GM20431 (cell line): ENCODE results near the gene LNP1.
"Not testable (repeated sequence)": the region's sequence is repeated elsewhere in the genome, so short reads cannot be mapped to it uniquely, and the experiment has no call there.

Source experiments
- in situ Hi-C: fragments of 300-500 bp; cut with MseI, MboI; formaldehyde crosslinking; loops from one replicate; pipeline ENCODE4 v1.15.0; 2020; ENCODE audit warnings: low sequenced_read_pairs; ENCODE audit not compliant: unreplicated experiment

LNP1 gene, protein sequence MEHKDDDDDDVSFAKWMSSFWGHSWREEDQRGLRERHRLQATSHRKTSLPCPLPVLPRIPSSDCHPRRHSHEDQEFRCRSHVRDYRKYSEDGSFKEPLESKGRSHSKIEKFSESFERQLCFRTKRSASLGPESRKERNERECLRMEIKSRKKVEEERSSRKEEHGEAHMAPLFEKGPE

DNA sequence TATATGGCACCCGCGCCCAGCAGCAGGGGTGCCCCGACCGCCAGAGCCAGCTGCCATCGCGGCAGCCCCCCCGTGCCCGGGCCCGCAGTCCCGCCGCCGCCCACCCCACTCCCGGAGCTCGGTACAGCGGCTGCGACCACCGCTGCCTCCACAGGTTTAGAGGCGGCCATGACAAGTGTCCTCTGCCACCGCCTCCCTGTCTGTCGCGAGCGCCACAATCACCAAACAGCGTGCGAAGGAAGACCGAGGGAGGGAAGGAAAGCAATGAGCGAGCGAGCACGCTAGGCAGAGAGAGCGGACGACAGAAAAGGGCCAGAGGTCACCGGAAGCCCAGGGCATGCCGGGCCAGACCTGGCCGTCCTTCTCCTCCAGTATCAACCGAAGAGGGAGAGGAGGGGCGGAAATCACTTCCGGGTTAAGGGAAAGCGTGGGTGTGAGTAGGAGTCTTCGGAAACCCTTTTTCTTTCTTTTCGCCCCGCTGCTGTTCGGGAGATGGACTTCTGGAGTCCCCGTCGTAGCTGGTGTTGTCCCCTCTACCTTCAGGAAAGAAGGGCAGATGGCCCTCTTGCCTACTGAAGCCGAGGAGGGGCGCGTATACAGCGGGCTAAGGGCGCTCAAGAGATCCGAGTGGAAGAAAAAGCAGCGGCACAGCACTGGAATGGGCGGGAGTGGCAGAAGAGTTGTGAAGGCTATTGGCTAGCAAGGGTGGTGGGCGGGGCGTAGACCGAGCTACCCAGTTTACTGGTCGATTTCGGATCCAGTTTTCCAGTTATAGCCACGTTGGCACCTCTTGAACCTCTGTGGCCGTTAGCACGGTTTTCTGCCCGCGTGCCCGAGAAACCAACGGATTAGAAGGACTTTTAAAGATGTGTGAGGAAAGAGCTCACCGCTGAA, at the start of gene LNP1, which contains the start of gene TOMM70:
Gene LNP1 (plus strand): TSS at position 760 of the 894 bp plus-strand sequence. CDS start 28,191 bp downstream, outside the sequence.
Gene TOMM70 (minus strand): TSS at position 310 of the 894 bp plus-strand sequence. CDS start 140 bp downstream, at position 170.
- in situ Hi-C loops, result no loop called here

DNA sequence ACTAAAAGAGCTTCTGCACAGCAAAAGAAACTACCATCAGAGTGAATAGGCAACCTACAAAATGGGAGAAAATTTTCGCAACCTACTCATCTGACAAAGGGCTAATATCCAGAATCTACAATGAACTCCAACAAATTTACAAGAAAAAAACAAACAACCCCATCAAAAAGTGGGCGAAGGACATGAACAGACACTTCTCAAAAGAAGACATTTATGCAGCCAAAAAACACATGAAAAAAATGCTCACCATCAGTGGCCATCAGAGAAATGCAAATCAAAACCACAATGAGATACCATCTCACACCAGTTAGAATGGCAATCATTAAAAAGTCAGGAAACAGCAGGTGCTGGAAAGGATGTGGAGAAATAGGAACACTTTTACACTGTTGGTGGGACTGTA, 49.6 kb upstream of the LNP1 start:
- in situ Hi-C loops, result not testable (repeated sequence)

DNA sequence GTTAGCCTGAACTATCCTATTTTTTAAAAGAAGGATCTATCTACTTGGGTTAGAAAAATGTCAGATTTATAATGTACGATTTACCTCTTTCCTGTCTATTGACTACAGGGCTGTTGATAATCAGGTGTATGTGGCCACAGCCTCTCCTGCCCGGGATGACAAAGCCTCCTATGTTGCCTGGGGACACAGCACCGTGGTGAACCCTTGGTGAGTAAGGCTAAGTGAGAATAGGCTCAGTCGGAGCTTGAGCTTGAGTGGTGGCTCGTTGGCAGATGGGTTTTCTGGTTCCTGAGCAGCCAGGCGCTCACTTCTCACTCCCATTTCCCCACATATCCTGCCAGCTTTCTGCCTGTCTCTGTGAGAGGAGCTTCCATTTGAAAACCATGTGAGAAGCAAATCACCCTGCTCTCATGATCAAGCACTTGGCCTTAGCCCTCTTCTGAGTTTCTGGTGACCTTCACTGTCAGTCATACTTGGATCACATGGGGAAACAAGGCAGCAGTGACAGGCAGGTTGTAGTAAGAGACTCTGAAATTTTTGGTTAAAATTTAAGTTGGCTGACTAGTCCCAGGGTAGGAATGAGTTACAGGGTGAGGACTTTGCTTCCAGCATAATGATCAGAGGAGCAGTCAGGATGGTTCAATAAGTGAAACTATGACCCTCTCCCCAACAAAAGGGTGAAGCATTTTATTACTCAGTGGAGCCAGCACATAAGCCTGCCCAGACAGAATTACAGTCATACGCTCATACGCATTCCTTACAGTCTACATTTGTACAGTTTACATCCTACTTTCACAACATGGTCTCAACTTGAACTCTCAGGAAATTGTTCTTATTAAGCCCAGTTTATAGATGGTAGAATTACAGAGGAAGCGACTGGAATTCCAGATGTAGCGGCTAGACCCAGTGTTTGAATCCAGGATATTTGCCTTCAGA, 48.8 kb upstream of the LNP1 start:
- in situ Hi-C loops, result no loop called here

DNA sequence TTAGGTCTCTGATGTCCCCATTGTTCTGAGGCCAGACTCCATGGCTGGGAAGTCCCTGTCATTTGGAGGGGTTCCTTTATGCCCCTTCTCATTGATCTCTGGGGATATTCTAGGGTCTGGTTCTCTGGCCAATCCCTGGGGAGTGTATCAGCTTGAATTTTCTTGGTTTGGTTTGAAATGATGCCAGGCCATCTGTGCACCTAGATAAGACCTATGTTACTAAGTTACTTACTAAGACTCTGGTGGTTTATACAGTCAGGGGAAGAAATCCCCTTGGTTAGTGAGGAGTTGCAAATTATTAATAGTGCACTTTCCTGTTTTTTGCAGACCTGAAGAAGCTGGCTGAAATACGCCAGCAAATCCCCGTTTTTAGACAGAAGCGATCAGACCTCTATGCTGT, 46.5 kb upstream of the LNP1 start:
- in situ Hi-C loops, result no loop called here

DNA sequence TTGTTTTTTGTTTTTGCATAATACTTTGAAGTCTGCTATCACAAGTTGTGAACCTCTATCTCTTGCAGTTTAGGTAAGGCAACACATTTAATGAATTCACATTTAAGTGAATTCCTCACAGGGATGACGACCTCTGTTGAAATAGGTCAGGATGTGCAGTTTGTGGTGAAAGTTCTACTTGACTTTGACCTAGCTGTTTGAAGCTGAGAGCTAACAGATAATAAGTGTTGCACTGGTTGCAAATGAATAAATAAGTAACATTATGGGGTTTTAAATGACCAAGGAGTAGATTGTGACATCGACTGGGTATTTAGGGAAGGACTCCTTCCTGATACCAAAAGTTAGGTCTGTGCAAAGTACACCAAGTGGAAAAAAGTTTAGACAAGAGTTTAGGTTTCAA, 42.9 kb upstream of the LNP1 start:
- in situ Hi-C loops, result no loop called here

DNA sequence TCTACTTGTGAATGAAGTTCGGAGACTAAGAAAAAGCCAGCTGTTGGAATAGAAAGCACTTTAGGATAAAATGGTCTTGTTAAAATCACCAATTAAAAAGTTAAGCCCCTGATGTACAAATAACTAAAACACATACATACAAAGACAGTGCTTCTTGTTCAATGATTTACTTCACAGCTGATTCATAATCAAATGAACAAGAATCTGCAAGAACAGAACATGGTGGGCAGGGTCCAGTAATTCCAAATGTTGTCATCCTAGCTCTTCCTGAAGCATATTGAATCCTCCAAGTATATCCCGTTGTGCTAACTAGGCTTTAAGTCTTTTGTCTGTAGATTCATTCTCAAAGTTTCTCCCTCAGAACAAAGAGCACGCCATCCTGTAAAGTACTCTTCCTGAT, 42.3 kb upstream of the LNP1 start:
- in situ Hi-C loops, result no loop called here

DNA sequence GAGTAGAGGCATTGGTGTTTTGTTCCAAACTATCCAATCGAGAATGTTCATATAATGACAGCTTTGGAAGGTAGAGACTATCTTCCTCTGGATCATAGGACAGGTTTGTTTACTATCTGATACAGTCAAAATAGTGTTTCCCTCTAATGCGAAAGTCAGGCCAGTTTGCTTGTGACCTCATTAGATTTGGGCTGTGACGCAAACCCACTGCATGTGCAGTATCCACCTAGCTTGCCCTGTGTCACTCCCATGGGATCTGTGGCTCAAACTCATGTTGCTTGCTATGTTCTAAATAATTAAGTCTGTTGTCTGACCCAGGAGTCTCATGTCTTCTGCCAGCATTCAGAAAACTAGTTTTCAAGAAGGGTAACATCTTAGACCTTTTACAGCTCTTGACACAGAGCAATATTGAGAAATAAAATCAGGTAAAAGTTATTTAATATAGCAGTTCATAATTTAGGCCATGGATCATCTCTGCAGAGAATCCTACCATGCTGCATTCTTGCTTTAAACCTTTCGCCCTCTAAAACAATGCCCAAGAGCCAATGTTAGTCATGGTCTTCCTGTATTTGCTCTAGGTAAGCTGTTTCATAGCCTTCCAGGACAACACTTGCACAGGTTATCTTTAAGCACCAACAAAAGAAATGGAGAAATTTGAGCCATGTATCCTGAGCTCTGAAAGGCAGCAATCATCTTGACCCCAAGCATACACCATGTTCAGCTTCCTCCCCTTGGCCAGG, 40.4 kb upstream of the LNP1 start:
- in situ Hi-C loops, result no loop called here

DNA sequence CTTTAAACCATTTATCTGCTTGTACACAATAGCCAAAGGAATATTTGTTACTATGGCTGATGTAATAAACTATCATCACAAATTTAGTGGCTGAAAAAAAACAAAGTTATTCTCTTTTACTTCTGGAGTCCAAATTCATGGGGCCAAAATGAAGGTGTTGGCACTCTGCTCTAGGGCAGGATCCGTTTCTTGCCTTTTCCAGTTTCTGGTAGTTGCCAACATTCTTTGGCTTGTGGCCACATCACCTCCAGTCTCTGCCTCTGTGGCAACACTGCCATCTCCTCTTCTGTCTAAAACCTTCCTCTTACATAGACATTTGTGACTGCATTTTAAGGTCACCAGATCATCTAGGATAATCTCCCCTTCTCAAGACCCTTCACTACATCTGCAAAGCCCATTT, 39.4 kb upstream of the LNP1 start:
- in situ Hi-C loops, result no loop called here

DNA sequence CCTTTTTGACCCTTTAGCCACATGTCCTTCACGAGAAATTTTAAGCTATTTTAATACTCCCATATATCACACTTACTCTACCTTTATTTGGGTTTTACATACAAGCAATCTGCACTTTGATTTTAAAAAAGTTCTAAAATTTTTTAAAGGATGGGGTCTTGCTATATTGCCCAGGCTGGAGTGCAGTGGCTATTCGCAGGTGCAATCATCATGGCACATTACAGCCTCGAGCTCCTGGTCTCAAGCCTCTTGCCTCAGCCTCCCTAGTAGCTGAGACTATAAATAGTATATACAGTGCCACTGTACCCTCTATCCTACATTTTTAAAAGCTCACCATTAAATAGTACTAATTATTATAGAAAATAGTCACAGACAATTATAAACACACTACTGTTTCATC, 36.9 kb upstream of the LNP1 start:
- in situ Hi-C loops, result no loop called here

DNA sequence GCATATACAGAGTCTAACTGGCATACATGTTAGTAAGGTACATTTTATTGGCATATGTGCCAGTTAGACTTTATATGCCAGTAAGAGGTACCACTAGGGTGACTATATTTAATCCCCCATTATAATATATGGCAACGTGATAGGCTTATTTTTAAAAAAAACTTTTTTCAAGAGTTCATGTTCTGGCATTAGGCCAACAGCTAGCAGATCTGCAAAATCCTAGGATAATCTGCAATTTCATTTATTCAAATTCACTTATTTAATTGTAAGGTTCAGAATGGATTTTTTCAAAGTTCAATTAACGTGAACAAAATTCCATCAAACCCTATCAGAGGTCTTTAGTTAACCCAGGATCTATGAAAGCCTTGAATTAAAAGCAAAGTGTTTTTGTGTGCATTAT, 34.9 kb upstream of the LNP1 start:
- in situ Hi-C loops, result no loop called here

DNA sequence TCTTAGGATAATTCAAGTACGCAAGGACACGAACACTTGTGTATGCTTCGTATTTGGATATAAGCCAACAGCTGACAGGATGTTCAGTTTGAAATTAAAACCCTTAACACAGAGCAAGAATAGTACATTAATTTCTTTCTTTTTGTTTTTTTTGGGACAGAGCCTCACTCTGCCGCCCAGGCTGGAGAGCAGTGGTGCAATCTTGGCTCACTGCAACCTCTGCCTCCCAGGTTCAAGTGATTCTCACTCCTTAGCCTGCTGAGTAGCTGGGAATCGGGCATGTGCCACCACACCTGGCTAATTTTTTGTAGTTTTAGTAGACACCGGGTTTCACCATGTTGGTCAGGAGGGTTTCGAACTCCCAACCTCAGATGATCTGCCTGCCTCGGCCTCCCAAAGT, 32.9 kb upstream of the LNP1 start:
- in situ Hi-C loops, result no loop called here

DNA sequence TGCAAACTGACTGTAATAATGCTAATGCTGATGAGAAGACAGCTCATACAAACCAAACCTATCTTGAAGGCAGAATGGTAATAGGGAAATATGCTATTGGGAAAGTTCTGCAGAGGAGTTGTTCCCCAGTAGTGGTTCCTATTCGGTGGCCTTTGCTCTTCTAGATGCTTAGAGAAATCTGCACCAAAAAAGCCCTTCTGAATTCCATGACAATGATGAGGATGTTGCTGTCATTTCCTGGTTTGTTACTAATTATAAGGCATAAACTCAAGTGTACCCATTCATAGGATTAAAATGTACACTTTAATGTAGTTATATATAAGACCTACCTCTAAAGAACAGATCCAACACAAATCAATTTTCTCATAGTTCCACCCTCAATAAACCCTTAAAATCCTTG, 30.6 kb upstream of the LNP1 start:
- in situ Hi-C loops, result no loop called here

DNA sequence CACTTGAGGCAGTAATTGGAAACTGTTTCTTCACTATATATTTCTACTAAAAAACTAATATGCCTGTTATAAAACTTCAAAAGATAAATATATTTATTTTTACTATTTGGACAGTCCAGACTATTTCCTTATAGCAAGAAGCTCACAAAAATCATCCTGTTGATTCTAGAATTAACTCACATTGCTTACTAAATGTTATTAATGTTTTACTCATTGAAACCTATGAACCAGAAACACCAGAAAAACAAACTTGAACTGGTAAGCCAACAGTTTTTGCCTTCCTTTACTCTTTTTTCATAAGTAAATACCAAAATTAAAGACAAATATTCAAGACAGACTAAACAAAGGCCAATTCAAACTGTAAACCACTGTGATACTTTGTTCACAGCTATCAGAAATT, 26.8 kb upstream of the LNP1 start:
- in situ Hi-C loops, result no loop called here

DNA sequence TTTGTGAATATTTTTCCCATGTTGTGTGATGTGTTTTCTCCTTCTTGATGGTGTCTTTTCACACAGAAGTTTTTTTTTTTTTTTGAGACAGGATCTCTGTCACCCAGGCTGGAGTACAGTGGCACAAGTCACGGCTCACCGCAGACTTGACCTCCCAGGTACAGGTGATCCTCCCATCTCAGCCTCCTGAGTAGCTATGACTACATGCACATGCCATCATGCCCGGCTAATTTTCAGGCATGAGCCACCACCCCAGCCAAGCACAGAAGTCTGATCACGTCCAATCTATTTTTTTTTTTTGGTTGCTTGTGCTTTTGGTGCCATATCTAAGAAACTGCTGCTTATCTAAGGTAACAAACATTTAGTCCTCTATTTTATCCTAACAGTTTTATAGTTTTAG, 25.0 kb upstream of the LNP1 start:
- in situ Hi-C loops, result no loop called here

DNA sequence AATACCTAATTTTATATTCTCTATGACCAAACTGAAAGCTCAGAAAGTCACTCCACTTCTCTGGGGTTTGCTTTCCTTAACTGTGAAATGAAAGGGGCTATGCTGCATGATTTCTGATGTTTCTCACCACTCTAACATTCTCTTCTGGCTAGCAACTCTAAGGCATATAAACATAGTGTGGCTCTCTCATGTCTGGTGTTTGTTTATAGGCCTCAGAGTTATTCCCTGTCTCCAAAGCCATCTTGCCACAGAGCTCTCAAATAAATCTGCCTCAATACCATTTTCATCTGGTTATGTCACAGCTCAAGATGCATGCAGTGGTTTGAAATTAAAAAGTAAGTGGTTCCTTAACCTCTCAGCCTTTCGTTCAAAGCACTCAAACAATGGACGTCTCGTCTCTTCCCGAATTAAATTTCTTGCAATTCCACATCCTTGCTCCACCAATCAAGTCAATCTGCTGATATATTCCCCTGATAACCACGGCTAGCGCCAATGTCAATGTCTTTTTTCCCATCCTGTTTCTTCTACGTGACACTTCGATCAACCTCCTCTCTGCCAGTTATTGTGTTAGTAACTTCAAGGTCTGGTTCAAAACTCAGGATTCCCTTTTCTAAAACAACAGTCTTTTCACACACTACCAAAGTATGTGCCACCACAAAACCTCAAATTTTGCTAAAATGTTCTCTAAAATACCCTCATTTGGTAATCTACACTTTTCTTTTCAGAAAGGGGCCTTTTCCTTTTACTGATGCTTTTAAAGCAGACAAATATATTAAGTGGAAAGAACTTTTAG, 16.4 kb upstream of the LNP1 start:
- in situ Hi-C loops, result no loop called here

DNA sequence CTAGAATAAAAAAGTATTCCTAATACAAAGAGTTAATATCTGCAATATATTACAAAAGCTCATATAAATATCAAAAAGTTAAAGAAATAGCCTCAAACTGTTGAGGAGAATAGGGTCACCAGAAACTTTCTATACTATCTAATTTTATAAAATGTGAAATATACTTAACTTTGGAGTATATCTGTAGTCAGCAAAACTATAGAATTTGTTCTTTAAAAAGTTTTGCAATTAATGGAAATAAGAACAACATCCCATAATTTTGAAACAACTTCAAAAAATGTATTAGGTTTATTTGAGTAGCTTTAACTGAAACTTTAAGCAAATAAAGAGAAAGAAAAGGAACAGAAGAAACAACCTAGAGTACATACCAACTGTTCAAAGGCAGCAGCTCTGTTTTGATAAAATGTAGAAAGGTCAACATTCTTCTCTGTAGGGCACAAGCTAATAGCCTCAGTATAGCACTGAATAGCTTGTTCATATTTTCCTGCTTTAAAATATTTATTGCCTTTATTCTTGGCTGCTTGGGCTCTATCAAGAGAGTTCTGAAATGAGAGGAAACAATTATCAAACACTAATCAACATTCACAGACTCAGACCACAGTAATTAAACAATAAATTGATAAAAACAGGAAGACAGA, 14.8 kb upstream of the LNP1 start:
- in situ Hi-C loops, result no loop called here

DNA sequence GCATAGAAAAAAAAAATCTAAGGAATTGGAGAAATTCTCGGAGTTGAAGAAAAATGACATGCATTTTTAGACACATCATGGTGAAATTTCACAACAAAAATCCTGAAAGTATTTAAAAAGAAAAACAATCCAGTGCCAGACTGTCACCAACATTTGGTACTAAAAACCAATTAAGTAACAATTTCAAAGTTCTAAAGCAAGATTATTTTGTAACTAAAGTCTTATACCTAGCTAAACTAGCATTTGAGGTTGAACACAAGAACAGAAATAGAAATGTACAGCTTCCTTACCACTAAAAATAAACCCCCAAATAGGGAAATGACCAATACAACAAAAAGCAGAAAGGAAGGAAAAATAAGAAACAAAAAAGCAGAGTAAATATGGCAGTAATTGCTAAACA, 12.3 kb upstream of the LNP1 start:
- in situ Hi-C loops, result no loop called here

DNA sequence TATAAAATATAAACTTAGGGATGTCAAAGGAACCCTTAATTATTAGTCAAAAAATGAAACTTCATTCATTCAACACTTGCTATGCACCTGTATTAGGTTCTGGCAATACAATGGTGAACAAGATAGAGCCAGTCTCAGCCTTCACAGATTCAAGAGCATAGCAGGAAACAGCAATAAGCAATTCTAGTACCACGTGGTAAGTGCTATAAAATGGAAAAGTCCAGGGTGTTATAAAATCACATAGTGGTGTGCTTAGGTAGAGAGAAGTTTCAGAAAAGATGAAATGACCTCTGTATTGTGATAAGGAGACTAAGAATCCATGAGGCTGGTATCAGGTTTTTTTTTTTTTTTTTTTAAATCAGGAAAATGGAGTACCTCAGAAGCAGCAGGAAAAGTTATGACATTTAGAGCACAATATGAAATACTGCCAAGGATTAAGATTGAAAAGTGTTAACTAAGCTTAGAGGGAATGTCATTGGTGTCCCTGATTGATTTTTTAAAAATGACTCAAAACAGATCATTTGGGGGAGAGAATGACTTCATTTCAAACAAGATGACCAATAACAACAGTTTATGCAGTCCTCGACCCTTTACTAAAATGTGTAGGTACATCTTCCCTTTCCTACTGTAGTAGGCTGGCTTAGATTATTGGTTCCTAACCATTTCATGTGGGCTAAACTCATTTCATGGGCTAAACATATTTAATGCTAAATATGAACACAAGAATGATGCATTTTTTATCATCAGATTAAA, 5.5 kb upstream of the LNP1 start:
- in situ Hi-C loops, result no loop called here
